Measurements from ENCODE around the gene SOX5. TPM values are rescaled to one million over a fixed set of nuclear protein-coding genes. Genes with fewer than 3 reads are reported as not detected.
A peak's percentile ranks its signal among the peaks of the same experiment; 100 is the strongest.

SOX5 gene
- 10 to 100 TPM; 10.0 to 12.2 TPM for total RNA-seq
- polyA plus RNA-seq (ENCODE audit: insufficient read length in 6 of 6), result 10 to 100 TPM; 28.0 to 39.9 (median 34.4) TPM
- long read RNA-seq, donor 1, result 0 reads
- long read RNA-seq, donor 2, partial matches to known transcripts, result 0 of 1 reads
- long read RNA-seq, donor 2, other reads (novel, unspliced or antisense), result 0 of 1 reads
- long read RNA-seq, donor 3, result 0 reads
- long read RNA-seq, donor 4, result 0 reads
- long read RNA-seq, donor 5, full-length matches to known transcripts, result 3 of 3 reads
- long read RNA-seq, donor 5, partial matches to known transcripts, result 0 of 3 reads
- long read RNA-seq, donor 5, other reads (novel, unspliced or antisense), result 0 of 3 reads
- long read RNA-seq, donor 6, result 0 reads
- long read RNA-seq, donor 7, result 0 reads
- long read RNA-seq, donor 8, full-length matches to known transcripts, result 3 of 3 reads
- long read RNA-seq, donor 8, partial matches to known transcripts, result 0 of 3 reads
- long read RNA-seq, donor 8, other reads (novel, unspliced or antisense), result 0 of 3 reads
- long read RNA-seq, donor 9, result 0 reads
- long read RNA-seq, donor 10, result 0 reads
- long read RNA-seq, donor 11, result 0 reads
- long read RNA-seq, donor 12, result 0 reads

- Histone ChIP-seq H3K9me3 (no peaks in the 10 kb centered on the region), H3K4me1 (no peaks in the 10 kb centered on the region), H3K36me3 (no peaks in the 10 kb centered on the region), H3K27me3 (peaks cover 0 to 31% of the 10 kb centered on the region in 2 donors), H3K27ac (no peak within 1 kb of the TSS), H3K4me3 (peak within 1 kb of the TSS; percentile 25 to 35)
- intact Hi-C loops (cut with DNase I), result no loop called here
- DNase-seq (peak in 3 of 4 donors; percentile 37 to 54 (median 42)), ATAC-seq (peak; percentile 93)
- no peak for TF ChIP-seq CTCF (IDR thresholded peaks at IDR 0.05)
Observed at GRCh38 chr12:23949348-23950209, at the start of gene SOX5. TSS of gene SOX5 (minus strand) at chr12:23949670. CDS start at chr12:23949601, 69 bp downstream.

- no peak for DNase-seq
- no peak overlapping the region for H3K27ac ChIP-seq
Observed at GRCh38 chr12:23987046-23987445, 37.6 kb upstream of the SOX5 start.

GRCh38 chr12:23980826-23981225 lies 31.4 kb upstream of the SOX5 start:
- TF ChIP-seq CTCF (IDR thresholded peaks at IDR 0.05), result no peak
- DNase-seq (no peak), ATAC-seq (no peak)
- H3K9me3 ChIP-seq, result no peaks in the 10 kb centered on the region
- no peaks in the 10 kb centered on the region for H3K36me3 ChIP-seq
- no peaks in the 10 kb centered on the region for H3K27me3 ChIP-seq
- intact Hi-C loops (cut with DNase I), result no loop called here
- H3K4me1 ChIP-seq, result no peaks in the 10 kb centered on the region
- no peak overlapping the region for H3K27ac ChIP-seq
- no peak overlapping the region for H3K4me3 ChIP-seq

More at GRCh38 chr12:23987046-23987445, 37.6 kb upstream of the SOX5 start:
- no peaks in the 10 kb centered on the region for H3K4me1 ChIP-seq
- H3K9me3 ChIP-seq, result no peaks in the 10 kb centered on the region
- H3K36me3 ChIP-seq, result no peaks in the 10 kb centered on the region
- H3K27me3 ChIP-seq, result no peaks in the 10 kb centered on the region
- H3K4me3 ChIP-seq, result no peak overlapping the region
- no peak for ATAC-seq
- intact Hi-C loops (cut with DNase I), result no loop called here
- TF ChIP-seq CTCF (IDR thresholded peaks at IDR 0.05), result no peak

GRCh38 chr12:23964812-23965211 lies 15.3 kb upstream of the SOX5 start:
- DNase-seq (peak in 1 of 4 donors; percentile 39), ATAC-seq (no peak)
- no peak overlapping the region for H3K4me3 ChIP-seq
- no peaks in the 10 kb centered on the region for H3K27me3 ChIP-seq
- H3K4me1 ChIP-seq, result no peaks in the 10 kb centered on the region
- no peaks in the 10 kb centered on the region for H3K9me3 ChIP-seq
- intact Hi-C loops (cut with DNase I), result no loop called here
- H3K36me3 ChIP-seq, result no peaks in the 10 kb centered on the region
- no peak for TF ChIP-seq CTCF (IDR thresholded peaks at IDR 0.05)
- H3K27ac ChIP-seq, result no peak overlapping the region

Measured in left lung (tissue), 14 donors.